ENCODE measurements around the gene SLFN12L.
"Not testable (repeated sequence)": the region's sequence is repeated elsewhere in the genome, so short reads cannot be mapped to it uniquely, and the experiment has no call there.

- not testable (repeated sequence) for TF ChIP-seq CTCF, POLR2A (IDR thresholded peaks at IDR 0.05)
Measured at GRCh38 chr17:35529326-35529725, 8.2 kb downstream of the SLFN12L start.
